CD1c-positive myeloid dendritic cell (primary cell): Measurements from ENCODE around the gene PDGFA.

ENCODE experiments used
- DNase-seq: peaks from one replicate; pipeline ENCODE4 v3.0.0-alpha.2; 2016; ENCODE audit errors: extremely low spot score

Gene PDGFA

GRCh38 chr7:474605-475424 lies 44.8 kb downstream of the PDGFA start:
- no peak for DNase-seq

- DNase-seq: no peak
These were observed 45.6 kb downstream of the PDGFA start for GRCh38 chr7:473870-474604.

DNA sequence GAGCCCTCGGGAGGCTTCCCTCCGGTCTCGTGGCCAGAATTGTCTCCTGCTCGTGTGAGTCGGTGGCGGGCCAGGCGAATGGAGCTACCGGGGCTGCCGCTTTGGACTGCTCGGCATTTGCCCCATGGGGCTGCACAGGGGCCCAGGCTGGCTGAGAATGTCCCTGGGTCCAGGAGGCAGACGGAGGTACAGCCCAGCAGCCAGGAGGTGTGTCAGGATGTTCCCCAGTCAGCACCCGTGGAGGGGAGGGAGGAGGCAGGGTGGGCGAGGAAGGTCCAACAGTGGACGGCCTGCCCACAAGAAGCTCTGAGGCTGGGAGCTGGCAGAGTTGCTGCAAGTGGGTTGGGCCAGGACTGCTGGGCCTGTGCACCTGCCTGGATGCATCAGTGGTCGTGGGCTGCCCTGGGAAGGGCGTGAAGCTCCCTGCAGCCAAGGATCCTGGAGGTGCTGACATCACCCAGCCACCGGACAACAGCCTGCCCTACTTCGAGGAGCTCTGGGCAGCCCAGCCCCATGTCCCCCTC lies 46.4 kb downstream of the PDGFA start:
- DNase-seq: no peak

DNA sequence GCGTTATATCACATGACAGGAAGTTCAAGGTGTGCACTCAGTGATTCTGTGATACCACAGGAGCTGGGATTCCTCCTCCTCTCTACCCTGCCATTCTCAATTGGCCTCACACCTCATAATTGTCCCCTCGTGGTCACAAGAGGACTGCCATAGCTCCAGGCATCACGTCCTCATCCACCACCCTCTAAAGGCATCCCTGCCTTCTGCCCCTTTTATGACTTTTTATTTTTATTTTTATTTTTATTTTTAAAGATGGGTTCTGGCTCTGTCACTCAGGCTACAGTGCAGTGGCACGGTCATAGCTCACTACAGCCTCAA lies 47.0 kb downstream of the PDGFA start:
- no peak for DNase-seq

GRCh38 chr7:471866-472639 lies 47.6 kb downstream of the PDGFA start:
- DNase-seq: peak; percentile 1

- DNase-seq: no peak
These were observed 48.3 kb downstream of the PDGFA start for GRCh38 chr7:471191-471865.

DNA sequence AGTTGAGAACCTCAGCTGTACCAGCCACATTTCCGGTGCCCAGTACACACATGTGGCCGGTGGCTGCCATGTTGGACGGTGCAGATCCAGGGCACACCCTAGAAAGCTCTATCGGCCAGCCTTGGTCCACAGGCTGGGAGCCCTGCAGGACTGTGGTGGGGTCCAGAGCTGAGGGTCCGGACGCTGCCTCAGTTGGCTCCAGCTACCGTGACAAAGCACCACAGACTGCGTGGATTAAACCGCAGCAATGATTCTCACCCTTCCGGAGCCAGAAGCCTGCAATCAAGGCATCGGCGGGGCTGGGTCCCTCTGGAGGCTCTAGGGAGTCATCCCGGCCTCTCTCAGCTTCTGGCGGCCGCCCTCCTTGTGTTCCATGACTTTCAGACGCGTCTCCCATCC lies 50.1 kb downstream of the PDGFA start:
- DNase-seq: no peak

DNA sequence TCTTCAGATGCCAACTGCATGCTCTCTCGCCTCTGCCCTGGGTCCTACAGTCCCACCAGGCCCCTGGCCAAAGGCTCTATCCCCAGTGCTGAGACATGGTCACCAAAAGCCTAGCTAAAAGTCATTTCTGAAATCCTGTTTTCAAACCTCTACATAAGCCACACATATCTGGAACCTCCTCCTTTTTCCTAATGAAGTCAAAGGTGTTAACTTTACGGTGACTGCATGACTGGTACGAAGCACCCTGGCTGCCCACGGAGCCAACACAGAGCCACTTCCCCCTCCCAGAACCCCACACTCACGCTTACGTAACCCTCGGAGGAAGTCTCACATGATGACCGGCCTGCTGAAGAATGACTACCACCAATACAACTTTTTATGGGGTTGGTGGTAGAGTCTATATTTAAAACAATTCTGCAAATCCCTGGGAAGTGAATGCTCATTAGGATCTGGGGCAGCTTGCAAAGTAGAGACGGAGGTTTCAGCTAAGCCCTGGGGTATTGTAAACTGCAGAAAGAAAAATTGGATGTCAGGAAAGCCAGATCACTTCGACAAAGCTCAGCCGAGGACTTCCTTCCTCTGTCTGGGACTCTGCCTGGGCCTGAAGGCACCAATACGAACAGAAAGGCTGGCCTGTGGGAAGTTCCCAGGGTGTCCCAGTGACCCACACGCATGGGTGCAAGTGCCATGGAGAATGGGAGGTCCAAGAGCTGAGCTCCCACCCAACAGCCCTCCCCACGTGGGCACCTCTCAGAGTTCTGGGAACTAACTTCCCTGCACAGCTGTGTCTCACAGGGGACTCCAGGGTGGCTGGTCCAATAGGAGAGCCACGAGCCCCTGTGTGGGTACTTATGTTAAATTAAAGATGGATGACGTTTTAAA lies 50.7 kb downstream of the PDGFA start:
- DNase-seq: peak; percentile 74

- DNase-seq: peak; percentile 80
These were observed 51.6 kb downstream of the PDGFA start for GRCh38 chr7:467856-468545.

GRCh38 chr7:467393-467828 lies 52.2 kb downstream of the PDGFA start:
- no peak for DNase-seq

DNA sequence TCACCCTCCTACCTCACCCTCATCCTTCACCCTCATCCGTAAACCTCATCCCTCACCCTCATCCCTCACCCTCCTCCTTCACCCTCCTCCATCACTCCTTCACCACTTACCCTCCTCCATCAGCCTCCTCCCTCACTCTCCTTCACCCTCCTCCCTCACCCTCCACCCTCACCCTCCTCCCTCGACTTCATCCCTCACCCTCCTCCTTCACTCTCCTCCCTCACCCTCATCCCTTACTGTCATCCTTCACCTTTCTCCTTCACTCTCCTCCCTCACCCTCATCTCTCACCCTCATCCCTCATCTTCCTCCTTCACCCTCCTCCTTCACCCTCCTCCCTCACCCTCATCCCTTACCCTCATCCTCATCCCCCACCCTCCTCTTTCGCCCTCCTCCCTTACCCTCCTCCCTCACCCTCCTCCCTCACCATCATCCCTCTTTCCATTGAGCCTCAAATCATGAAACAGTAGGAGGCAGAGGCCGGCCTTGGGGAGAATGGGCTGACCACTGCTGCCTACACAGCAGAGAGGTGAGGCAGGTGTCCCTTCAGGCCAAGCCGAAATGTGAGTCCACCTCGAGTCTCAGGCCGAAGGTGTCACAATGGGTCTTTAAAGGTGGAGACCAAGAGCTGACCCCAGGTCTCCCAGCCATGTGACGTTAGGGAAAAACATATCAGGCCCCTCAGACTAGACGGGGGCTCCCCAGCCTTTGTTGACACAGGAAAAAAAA lies 53.0 kb downstream of the PDGFA start:
- no peak for DNase-seq

DNA sequence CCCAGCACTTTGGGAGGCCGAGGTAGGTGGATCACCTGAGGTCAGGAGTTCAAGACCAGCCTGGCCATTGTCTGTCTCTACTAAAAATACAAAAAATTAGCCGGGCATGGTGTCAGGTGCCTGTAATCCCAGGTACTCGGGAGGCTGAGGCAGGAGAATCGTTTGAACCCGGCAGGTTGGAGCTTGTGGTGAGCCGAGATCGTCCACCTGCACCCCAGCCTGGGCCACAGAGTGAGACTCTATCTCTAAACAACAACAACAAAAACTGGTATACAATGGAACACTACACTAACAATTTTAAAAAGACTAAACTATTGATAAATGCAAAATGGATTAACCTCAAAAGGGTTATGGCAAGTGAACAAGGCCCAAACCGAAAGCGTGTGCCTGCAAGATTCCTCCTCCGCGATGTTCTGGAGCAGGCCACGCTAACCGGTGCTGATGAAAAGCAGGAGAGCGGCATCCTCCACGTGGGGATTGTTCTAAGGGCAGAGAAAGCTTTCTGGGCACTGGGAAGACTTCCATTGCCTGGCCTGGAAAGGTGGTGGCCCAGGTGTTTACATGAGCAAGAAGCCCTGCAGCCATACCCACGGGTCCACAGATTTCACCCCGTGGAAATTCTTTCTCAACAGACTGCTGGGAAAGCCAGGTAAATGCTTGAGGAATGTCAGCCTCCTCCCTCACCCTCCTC lies 53.8 kb downstream of the PDGFA start:
- DNase-seq: no peak

DNA sequence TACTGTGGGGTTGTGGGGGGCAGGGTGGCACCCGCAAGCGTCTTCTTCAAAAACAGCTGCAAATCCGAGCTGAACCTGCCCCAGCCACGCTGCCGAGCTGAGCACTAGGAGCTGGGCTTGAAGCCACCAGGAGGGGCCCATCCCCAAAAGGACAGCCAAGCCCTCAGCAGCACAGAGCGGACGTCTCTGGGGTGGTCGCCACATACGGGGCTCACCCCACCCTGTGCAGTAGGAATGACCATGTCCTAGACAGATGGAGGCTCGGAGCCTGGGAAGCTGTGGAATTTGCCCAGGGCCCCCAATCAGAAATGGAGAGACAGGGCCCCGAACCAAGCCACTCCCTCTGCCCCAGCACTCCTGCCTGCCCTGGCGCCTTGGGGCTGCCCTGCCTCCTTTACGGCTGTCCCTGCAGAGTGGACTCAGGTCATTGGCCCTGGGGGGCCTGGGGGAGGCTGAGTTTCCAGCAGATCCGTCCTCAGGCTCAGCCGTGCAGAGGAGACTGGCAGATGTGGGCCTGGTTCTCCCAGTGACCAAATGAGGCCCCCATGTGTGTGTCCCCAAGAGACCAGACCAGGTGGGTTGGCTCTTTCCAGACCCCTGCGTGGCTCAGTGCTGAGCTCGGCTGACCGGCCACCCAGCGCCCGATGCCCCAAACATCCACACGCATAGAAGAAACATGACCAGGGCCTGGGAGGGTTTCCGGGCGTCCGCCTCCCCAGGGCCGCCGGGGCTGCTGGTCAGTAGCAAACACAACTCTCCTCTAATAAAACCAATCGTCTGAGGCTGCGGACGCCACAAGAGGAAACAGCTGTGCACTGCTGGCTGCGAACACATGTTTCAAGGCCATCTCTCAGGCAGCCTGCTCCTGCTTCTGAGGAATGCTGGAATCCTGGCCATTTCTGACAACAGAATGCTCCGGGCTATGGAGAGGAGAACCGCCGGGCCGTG lies 54.9 kb downstream of the PDGFA start:
- DNase-seq: no peak

DNA sequence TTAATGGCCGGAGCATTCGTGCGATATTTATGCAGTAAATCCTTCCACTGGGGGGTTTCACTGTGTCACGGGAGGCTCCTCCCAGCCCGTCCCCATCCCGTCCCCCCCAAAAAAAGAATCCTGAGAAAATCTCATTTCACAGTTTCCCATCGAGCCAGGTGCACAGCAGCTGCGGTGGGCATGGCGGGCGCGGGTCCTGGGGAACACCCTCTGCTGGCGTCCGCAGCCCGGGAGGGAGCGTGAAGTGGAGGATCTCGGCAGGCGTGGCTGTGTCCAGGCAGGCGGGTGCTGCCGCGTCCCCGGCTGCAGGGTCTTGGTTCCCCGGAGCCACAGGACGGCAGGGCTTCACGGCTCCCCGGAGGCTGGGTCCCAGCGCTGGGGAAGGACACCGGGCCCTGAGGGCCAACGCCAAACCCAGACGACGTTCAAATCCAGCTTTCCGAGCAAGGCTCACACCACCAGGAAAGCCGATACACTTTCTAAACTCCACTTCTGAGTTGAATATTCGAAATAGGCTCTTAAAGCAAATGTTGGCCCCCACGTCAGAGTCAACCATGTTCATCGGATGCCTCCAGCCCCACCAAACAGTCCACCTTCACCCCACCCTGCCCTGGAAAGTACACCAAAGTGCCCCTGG lies 55.7 kb downstream of the PDGFA start:
- no peak for DNase-seq

DNA sequence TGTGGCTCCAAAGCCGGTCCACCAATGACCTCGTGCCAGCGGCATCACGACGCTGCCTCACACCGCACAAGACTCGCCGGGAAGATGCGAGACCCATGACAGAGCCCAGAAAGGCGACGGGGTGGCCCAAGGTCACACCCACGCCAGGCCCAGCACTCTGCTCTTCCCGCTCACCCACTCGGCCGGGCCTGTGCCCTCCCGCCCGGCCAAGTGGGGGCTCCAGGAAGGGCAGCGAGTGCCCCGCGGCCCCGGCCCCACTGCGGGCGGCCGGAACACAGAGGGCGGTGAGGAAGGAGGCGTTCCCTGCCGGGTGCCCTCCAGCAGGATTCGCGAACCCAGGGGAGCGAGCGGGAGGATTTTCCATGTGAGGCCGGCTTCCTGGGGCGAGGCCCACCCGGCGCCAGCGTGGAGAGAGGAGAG lies 56.3 kb downstream of the PDGFA start:
- DNase-seq: no peak

DNA sequence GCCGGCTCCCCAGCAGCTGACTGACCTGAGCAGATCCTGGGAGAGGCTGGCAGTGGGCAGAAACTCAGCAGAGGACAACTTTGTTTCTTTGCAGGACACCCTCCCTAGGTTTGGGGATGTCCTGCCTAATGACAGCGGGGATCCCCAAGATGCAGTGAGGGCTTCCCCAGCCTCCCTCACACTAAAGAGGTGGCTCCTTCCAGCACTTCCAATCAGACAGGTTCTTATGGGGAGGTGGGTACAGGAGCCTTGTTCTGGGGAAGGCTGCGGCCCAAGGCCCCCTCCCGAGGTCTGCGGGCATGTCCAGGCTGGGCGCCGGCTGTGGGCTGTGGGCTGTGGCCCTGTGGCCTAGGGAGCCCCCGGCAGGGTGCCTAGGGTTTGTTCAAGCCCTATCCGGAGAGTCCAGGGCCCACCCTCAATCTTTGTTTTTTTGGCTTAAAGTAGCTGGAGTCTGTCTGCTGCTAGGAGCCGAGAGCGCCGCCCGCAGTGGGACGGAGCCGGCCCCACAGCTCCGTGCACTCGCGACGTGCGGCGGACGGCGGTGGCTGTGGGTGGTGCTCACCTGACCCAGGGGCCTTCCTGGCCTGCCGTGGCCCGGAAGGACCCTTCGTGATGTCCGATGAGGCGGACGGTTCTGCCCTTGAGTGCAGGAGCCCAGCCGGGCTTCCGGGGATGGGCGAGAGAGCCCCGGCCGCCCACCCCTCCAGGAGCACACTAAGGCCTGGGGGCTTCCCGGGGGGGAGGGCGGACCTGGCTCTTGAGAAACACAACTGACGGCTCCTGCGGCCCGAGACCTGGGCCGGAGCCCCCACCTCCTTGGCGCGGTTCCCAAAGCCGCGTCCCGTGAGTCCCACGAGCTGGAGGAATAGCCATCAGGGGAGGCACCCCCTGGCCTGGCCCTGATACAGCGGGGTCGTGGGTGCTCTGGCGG lies 57.2 kb downstream of the PDGFA start:
- DNase-seq: no peak
